ENCODE measurements around the gene CLTCL1.
"Not testable (repeated sequence)": the region's sequence is repeated elsewhere in the genome, so short reads cannot be mapped to it uniquely, and the experiment has no call there.

Gene CLTCL1

GRCh38 chr22:19290400-19291217 lies 910 bp downstream of the CLTCL1 start:
- DNase-seq: no peak

DNA sequence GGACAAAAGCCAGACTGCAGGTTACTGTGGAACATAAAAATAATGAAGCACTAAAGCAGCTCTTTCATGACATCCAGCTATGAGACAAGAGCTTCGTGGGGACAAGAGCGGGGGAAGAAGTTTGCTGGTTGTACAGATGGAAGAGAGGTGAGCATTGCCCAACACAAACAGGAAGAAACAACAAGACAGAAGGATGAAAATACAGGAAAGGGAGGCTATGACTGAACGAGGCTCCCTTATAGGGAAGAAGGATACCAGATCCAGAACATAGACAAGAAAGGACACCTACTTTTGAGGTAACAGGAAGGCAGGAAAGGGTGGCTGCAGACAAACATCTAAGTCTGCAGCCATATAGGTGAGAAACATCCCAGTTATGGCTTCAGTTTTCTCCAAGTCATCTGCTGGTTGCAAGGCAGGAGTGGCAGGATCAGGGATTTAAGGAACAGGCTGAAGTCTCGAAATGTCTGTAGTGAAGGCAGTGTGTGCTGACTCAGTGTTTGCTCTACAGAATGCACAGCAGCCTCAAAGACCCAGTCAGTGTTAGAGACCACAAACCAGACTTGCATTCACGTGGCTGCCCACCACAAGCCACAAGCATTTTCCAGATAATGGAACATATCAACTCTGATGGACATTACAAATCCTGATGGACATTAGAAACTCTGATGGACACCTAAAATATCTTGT lies 1.9 kb downstream of the CLTCL1 start:
- no peak for DNase-seq

DNA sequence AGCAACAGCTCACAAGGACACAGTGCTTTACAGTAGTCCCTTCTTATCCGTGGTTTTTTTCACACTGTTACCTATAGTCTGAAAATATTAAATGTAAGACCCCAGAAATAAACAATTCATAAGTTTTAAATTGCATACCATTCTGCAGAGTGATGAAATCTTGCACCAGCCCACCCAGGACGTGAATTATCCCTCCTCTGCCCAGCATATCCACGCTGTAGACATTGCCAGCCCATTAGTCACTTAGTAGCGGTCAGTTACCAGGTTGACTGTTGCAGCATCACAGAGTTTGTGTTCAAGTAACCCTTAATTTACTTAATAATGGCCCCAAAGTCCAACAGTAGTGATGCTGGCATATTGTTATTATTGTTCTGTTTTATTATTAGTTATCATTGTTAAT lies 3.6 kb downstream of the CLTCL1 start:
- DNase-seq: no peak

DNA sequence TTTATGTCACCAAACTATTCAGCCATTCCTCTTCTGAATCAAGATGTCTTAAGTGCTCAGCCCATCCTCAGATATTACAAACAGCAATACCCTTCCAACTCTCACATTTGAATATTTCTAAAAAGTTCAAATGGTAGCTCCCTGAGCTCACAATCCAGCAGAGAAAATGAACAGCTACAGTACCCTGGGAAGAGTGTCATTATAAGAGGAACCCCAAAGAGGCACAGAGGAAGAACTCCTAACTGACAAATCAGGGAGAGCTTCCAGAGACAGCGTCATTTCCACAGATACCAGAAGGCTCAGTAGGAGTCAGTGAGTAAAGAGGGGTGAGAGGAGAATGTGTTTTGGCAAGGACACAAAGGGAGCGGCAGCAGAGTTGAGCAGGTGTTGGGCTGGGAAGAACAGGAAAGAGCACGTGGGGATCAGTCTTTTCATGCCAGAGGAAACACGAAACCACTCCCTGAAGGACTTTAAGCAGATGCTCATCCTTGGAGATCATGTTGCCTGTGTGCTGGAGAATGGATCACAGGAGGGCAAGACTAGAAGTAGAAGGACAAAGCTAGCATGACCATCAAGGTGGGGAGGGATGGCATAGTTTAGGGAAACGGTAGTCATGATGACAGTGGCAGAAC lies 4.3 kb downstream of the CLTCL1 start:
- no peak for DNase-seq

- no peak for DNase-seq
Observed at GRCh38 chr22:19285831-19286230, 5.7 kb downstream of the CLTCL1 start.

GRCh38 chr22:19279143-19279542 lies 12.4 kb downstream of the CLTCL1 start:
- not testable (repeated sequence) for DNase-seq

DNA sequence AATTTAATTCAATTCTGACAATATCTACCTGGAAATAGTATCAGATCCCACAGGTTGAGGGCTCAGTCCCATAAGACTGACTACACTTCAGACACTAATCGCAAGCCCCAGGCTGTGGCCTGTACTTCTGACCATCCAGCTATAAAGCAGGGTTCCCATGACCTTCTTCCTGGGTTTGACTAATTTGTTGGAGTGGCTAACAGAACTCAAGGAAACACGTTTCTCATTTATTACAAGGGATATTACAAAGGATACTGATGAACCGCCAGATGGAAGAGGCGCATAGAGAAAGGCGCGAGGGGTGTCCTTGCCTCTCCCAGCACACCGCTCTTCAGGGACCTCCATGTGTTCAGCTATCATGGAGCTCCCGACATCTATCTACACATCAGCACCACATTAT lies 13.7 kb downstream of the CLTCL1 start:
- no peak for DNase-seq

DNA sequence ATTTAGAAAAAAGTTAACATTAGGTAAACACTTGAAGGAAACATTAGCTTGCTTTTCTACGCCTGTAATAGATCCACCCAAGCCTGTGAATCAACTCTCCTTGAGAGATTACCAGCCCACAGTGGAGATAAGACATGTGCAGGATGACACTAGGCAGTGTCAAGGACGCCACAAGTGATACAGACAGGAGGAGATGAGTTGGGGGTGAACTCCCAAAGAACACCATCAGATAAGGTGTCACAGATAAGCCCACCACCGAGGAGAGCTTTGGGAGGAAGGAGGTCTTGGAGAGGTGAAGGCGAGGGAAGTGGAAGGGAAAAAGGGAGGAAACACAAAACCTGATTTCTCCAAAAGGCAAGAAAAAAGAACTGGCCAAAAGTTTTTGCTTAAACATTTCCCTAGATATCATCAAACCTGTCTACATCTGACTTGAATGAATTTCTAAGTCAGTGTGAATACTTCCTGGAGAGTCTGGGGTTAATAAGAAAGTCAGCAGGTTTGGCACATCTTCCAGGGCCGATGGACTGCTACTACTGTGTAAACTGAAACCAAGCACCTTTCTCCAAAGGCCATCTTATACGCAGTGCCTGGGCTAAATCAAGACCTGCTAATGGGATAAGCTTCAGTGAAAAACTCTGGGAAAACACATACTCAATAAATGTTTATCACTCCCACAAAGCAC lies 15.5 kb downstream of the CLTCL1 start:
- DNase-seq: no peak

- DNase-seq: no peak
Observed at GRCh38 chr22:19275513-19275912, 16.0 kb downstream of the CLTCL1 start.

DNA sequence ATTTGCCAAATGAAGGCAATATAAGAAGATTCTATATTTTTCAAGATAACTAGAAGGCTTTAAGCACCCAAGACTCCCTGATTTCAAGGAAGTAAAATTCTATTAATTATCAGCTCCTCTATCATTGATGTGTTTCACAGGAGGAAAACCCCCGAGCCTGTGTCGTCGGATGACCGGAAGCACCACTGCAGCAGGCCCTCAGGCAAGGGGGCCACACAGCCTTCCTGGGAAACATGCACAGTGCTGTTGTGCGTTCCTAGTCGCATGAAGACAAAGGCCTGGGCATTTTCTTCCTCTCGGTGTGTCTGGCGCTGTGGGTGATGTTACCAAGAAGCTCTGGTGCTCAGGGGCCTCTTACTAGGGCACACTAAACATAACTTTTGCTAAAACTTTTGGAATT lies 16.4 kb downstream of the CLTCL1 start:
- DNase-seq: no peak

DNA sequence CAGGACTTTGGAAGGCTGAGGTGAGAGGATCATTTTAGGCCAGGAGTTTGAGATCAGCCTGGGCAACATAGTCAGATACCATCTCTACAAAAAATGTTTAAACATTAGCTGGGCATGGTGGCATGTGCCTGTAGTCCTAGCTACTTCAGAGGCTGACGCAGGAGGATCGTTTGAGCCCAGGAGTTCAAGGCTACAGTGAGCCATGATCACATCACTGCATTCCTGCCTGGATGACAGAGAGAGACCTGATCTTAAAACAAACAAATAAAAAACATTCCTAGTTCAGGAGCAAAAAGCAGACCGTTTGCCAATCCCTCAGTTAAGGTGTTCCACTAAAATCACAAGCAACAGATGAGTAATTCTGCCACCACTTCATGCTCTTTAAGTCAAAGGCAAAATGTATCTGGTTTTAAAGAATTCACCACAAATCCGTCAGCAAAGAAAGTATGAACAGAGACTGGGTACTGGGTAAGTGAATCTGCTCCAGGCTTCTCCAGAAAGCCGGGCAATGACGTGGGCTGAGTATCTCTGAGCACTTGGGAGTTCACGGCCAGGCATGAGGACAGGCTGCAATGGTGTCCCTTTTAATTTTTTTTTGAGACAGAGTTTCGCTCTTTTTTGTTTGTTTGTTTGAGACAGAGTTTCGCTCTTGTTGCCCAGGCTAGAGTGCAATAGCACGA lies 19.5 kb downstream of the CLTCL1 start:
- no peak for DNase-seq

- DNase-seq: no peak
Observed at GRCh38 chr22:19271273-19271855, 20.2 kb downstream of the CLTCL1 start.

DNA sequence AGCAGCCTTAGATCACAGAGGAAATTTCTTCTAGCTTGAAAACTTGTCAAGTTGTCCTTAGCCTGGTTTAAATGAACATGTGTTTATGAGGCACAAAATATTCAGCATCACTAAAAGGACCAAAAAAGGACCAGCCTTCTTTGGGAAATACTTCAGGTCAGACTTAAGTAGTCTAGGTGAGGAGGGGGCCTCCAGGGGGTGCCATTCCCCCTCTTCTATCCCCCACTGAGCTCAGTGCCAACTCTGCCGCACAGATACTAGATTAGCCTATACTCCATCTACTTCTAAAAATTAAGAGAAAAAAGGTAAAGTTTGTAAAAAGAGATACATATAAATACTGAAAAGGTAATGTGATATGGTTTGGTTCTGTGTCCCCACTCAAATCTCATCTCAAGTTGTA lies 20.6 kb downstream of the CLTCL1 start:
- DNase-seq: no peak

DNA sequence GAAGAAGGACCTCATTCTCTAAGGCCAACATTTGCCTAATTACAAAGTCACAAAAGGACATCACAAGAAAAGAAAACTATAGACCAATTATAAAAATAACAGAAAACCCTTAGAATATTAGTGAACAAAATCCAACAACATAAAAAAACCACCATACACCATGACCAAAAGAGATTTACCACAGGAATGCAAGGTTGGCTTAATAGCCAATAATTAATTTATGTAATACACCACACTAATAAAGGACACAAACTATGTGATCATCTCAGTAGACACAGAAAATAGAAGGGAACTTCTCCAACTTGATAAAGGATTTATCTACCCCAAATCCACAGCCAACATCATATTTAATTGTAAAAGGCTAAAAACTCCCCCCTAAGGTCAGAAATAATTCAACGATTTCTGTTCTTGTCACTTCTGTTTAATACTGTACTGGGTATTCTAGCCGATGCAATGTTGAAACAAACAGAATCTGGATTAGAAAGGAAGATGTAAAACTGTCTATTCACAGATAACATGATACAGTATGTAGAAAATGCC lies 24.9 kb downstream of the CLTCL1 start:
- DNase-seq: no peak

- no peak for DNase-seq
Observed at GRCh38 chr22:19265779-19266178, 25.7 kb downstream of the CLTCL1 start.

DNA sequence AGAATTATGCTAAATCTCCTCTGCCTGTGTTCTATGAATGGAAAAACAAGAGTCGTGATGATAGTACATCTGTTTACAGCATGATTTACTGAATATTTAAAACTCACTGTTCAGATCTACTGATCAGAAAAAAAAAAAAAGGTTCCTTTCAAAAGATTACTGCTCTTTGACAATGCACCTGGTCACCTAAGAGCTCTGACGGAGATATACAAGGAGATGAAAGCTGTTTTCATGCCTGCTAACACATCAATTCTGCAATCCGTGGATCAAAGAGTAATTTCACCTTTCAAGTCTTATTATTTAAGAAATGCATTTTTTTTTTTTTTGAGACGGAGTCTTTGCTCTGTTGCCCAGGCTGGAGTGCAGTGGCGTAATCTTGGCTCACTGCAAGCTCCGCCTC lies 30.7 kb downstream of the CLTCL1 start:
- no peak for DNase-seq

DNA sequence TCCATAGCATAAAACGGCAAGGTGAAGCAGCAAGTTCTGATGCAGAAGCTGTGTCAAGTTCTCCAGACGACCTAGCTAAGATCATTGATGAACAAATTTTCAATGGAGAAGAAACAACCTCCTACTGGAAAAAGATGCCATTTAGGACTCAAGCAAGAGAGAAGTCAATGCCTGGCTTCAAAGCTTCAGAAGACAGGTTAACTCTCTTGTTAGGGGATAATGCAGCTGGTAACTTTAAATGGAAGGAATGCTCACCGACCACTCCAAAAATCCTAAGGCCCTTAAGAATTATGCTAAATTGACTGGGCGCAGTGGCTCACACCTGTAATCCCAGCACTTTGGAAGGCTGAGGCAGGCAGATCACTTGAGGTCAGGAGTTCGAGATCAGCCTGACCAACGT lies 31.3 kb downstream of the CLTCL1 start:
- DNase-seq: no peak

DNA sequence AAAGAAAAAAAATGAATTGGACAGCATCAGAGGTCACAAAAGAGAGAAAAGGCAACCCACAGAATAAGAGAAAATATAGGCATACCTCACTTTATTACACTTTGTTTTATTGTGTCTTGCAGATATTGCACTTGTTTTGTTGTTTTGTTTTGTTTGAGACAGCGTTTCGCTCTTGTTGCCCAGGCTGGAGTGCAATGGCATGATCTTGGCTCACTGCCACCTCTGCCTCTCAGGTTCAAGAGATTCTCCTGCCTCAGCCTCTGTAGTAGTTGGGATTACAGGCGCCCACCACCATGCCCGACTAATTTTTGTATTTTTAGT lies 32.6 kb downstream of the CLTCL1 start:
- not testable (repeated sequence) for DNase-seq

- no peak for DNase-seq
Observed at GRCh38 chr22:19258371-19258770, 33.1 kb downstream of the CLTCL1 start.

DNA sequence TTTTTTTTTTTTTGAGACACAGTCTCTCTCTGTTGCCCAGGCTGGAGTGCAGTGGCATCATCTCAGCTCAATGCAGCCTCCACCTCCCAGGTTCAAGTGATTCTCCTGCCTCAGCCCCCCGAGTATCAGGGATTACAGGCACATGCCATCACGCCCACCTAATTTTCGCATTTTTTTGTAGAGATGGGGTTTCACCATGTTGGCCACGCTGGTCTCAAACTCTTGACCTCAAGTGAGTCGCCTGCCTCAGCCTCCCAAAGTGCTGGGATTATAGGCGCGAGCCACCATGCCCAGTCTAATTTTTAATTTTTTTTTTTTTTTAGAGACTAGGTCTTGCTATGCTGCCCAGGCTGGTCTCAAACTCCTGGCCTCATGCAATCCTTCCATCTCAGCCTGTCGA lies 35.2 kb downstream of the CLTCL1 start:
- not testable (repeated sequence) for DNase-seq

DNA sequence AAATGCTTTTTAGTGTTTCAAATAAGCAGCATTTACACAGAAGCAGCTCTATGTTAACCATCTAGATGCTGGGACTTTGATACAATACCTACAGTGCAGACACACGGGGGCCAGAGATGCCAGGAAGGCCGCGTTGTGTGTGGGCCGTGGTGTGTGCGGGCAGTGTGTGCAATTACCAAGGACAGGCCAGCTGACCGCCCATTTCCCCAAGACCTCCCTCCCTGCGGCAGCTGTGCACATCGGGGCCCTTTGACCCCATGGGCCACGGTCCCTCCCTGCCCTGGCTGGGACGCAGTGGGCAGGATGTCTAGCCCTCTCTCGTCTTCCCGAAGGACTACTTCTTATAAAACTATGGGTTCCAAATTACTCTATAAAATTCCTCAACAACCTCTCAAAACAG lies 38.4 kb downstream of the CLTCL1 start:
- DNase-seq: no peak

GRCh38 chr22:19244600-19245352 lies 46.7 kb downstream of the CLTCL1 start:
- DNase-seq: no peak

Measured in NCI-H1417 treated with DMSO at 0.1 percent for 48 hours (cell line).